Dermis blood vessel endothelial cell (primary cell): ENCODE measurements around the gene SYT7. TPM values are rescaled to one million over a fixed set of nuclear protein-coding genes. Genes with fewer than 3 reads are reported as not detected.
A peak's percentile ranks its signal among the peaks of the same experiment; 100 is the strongest.

Experiments
- DNase-seq: peaks from one replicate; pipeline ENCODE4 v3.0.0; 2010
- total RNA-seq: library from RNA; depleted of rRNA; stranded (reverse); fragments of >200 nt; gene quantifications from 2 replicates; pipeline ENCODE4 v1.2.3, GENCODE V29; 2014

SYT7 gene
- total RNA-seq, 1 donor from 2014 or later: 0.51 TPM

GRCh38 chr11:61534933-61535839 is 45.7 kb downstream of the SYT7 start:
- no peak for DNase-seq

DNA sequence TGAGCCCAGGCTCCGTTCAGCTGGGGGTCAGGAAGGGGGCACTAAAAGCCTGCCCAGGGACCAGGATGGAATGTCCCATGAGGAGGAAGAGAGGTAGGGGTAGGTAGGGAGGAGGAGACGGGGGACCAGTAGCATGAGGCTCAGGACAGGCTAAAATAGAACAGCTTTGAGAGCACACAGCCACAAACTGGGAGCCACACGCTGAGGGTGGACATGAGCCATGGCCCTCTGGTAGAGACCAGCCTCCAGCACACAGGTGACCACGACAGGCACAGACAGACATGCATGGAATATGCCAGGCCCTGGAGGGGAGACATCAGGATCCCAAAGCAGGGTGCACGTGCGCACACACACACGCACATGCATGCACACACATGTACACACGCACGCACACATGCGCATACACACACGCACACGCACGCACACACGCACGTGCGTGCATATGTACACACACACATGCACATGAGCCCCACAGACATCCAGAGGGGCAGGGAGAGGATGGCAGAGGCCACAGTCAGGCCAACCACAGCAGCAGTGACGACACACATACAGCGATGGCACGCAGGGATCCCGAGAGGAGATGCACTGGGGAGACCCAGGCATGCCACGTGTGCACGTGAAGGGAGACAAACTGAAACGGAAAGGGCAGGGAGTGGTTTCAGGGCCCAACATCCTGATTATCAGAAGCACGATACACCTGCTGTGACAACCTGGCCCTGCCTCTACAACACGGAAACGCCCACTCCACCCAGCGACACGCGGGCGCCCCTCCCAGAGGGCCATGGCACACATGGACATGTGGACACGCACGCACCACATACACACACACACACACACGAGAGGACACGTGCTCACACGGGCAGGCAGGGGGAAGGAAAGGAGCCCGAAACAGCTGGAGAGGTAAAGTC is 46.6 kb downstream of the SYT7 start:
- no peak for DNase-seq

DNA sequence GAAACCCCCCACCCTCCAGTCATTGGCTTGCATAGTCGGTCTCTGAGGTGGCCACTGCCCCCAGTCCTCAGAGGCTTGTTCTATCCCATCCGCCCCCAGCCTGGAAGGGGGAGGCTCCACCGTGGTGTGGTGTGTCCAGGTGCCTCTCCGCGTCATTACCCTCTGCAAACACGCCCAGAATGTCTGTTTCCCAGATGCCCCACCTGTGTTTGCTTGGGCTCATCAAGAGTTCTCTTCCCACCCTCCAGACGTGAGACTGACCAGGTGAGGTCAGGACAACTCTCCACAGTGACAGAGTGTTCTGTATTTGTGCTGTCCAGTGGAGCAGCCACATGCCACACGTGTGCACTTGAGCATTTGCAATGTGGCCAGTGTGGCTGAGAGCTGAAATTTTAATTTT is 47.5 kb downstream of the SYT7 start:
- no peak for DNase-seq

DNA sequence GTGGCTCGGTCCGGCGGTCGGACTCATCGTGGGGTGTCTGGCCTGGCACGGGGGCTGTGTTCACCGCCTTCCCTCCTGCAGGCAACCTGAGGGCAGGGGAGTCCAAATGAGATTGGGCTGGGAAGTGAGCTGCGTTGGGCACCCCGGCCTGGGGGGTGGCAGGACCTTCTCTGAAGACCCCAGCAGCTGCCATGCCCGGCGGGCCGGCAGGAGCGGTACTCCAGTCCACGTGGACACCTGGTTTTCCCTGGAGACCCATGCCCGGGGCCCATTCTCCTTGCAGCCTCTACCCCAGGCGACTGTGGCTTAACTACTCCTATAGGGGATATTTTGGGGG is 47.9 kb downstream of the SYT7 start:
- DNase-seq: no peak

- peak; percentile 58 for DNase-seq
These were observed 48.5 kb downstream of the SYT7 start for GRCh38 chr11:61532134-61533038.

DNA sequence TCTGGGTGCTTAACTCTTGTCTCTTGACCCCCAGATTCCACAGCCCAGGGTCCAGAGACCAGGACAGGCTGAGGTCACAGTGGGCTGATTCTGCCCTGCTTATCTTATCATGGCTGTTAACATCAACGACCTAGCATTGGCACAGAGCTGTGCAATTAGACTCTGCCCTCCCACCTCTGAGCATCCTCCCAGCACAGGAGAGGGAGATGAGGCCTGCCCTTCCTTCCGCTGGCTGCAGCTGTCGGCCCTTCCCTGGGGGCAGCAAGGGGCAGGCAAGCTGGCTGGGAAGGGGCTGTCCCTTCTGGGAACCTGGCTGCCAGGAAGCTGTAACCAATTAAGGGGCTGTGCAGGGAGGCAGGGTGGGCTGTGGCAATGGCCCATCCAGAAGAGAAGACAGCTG is 49.8 kb downstream of the SYT7 start:
- no peak for DNase-seq

- no peak for DNase-seq
These were observed 51.2 kb downstream of the SYT7 start for GRCh38 chr11:61529537-61530225.

DNA sequence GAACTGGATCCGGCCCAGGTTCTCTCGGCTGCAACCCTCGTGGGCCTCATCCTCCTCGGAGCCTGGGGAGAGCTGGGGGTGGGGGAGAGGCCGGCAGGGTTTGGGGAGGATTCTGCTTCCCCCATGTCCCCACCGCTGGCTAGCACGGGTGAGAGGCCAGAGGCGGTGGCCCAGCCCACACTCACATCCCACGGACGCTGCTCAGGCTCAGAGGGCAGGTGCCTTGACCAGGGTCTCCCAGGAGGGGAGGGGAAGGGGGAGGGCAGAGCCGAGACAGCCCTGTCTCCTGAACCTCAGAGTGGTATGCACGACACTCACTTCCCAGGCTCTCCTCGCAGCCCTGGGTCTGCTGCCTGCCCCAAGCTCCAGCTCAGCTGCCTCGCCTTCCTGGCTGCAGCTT is 52.8 kb downstream of the SYT7 start:
- DNase-seq: no peak

GRCh38 chr11:61526956-61527731 is 53.7 kb downstream of the SYT7 start:
- no peak for DNase-seq

DNA sequence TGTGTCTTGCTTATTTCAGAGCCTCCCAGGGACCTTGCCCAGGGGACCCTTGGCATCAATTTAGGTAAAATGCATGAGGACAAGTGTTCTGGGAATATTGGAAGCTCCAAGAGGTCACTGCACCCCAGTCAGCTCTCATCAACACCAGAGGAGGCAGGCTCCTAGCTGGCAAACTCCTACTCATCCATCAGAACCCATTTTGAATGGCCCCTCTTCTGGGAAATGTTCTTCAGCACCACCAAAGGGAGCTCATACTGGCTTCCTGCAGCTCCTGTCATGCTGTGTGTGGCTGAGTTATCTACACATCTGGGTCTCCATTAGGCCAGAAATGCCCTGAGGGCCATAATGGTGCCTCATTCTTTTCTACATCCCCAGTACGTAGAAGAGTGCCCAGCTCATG is 54.6 kb downstream of the SYT7 start:
- no peak for DNase-seq

GRCh38 chr11:61524963-61525587 is 55.8 kb downstream of the SYT7 start:
- DNase-seq: no peak

- DNase-seq: no peak
These were observed 56.4 kb downstream of the SYT7 start for GRCh38 chr11:61524446-61524845.

DNA sequence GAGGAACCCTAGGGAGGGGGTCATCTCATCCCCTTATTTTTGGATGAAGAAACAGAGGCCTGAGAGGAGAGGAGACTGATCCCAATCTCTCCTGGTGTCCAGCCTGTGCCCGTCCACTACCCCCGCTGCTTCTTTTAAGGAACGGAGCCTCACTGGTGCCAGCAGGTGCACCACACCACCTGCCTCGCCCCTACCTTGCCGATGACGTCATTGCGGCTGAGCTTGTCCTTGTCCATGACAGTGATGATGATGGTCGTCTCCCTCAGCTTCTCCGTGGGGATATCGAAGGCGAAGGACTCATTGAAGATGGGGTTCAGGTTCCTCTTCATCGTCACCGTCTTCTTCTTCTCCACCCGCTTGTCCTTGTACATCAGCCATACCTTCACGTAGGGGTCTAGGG is 58.0 kb downstream of the SYT7 start:
- no peak for DNase-seq

DNA sequence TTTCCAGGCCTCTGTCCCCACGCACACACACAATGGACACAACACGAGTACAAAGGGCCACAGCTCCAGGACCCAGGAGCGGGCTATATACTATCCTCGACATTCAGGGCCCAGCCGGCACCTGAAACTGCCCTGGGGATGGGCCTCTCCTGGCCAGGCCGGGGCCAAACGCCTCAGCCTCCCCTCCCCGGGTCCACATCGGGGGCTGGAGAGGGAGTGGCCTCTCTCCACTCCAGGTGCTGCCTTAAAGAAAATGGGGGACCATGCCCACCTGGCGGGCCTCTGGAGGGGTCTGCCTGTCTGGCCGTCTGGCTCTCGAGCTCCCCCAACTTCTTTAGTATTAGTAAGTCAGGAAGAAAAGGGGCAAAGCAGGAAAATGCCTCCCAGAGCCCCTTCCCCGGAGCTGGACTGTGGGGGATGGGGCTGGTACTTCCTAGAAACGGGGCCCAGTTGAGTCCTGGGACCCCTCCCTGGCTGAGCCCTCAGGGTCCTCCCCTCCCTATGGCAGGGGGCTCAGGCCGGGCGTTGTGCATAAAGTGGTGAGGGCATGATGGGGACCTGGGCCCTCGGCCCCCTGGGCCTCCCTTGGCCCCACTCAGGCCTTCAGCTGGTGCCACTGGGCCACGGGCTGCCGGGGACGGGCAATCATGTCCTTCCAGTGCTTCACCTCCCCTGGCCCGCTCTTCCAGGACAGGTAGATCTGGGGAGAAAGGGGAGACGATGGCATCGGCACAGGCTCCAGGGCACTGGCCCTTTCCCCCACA is 62.7 kb downstream of the SYT7 start:
- DNase-seq: no peak

DNA sequence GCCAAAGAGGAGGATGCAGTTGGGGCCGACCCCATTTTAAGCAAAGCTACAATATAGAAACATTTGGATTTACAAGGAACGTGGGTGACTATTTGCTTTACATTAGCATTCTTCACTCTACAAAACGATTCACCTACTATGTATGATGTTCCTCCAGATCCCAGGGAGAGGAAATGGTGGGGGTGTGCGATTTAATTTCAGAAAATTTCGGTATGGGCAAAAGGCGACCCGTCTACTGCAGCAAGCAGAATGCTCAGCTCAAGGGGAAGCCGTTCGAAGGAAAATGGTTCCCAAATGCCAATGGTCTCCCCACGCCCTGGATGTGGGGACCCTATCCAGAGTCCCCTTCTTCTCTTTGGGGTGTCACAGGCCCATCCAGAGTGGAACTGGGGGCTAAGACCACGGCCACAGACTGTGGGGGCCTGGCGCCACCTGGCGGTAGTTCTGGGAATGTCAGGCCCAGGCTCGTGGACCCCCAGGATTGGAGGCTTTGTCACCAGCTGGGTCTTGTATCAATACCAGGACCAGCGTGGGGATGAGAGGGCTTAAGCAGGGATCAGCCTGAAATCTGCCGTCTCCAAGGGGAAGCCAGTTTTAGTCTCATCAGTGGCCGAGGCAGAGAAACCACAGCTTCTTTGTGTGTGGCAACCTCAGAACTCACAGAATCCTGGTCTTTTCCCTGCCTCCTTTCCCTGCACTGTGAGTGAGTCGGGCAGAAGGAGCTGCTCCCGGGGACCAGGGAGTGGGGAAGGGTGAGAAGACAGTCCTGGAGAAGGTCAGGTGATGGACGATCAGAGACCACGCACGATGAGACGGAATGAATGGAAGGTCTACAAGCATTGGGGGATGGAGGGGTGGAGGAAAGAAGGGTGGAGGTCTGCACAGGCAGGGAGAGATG is 64.0 kb downstream of the SYT7 start:
- DNase-seq: peak; percentile 54

DNA sequence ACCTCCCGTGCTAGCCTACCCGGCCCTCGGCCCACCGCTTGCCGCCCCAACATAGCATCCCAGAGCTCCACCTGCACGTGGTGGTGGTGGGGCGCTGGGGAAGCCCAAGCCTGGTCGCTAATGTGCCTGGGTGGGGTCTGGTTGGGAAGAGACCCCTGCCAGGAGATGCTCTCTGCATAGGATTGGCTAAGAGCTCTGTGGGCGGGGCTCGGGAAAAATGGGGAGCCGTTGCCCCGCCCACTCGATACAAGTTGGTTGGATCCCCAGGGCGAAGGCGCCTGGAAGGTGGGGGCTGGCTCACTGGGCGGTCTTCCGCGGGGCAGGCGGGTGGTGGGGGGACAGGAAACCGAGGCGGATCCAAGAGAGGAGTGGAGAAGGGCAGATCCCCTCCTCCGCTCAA is 64.7 kb downstream of the SYT7 start:
- no peak for DNase-seq

GRCh38 chr11:61515686-61516085 is 65.2 kb downstream of the SYT7 start:
- no peak for DNase-seq

DNA sequence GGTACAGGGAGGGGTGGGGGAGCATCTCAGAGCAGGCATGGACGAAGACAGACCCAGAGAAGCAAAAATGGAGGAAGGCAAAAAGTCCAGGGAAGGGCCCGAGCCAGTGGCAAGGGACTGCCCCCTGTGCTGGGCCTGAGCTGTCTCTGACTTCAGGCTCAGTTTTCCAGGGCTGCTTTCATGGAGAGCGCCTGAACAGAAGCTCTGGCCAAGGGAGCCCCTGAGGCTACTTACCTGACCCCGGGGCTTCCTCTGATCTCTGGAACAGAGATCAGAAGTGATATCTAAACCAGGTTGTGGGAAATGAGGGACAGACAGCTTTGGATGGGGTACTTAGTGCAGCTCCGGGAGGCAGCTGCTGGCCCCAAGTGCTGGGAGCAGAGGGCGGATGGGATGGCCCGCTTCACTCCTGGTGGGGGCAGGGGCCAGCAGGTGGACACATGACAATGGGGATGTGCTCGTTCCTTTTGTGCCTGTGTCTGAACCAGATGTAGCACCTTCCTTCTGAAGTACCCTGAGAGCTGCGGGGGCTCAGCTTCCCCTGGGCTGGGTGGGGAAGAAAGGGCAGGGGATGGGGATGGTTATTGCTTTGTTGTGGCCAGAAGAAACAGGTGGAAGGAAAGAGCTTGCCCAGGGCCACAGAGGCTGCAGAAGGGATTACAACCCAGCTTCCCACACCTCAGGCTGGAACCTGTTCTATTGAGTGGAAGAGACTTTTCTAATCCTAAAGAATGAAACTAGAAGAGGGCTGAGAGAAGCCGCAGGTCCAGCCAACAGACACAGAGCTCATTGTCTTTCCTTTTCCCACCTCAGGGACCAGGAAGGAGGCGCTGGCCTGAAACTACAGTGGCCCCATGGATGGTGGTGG is 66.6 kb downstream of the SYT7 start:
- no peak for DNase-seq
